GM18502 (cell line): Measurements from ENCODE around the gene ODC1.

Source experiments
- ATAC-seq: cut with Tn5 transposase; IDR thresholded peaks from one replicate; pipeline ENCODE4 v1.9.1; 2021; ENCODE audit warnings: mild to moderate bottlenecking; ENCODE audit not compliant: unreplicated experiment, poor library complexity

Gene ODC1

GRCh38 chr2:10406016-10406415 lies 42.1 kb downstream of the ODC1 start:
- no peak for ATAC-seq

- no peak for ATAC-seq
Observed at GRCh38 chr2:10405448-10405847, 42.7 kb downstream of the ODC1 start.

- ATAC-seq, result no peak
Observed at GRCh38 chr2:10404324-10405143, 43.6 kb downstream of the ODC1 start.

GRCh38 chr2:10402653-10403215 lies 45.4 kb downstream of the ODC1 start:
- ATAC-seq, result no peak

GRCh38 chr2:10402062-10402585 lies 46.0 kb downstream of the ODC1 start:
- ATAC-seq, result no peak

GRCh38 chr2:10400978-10401951 lies 46.9 kb downstream of the ODC1 start:
- ATAC-seq, result no peak

GRCh38 chr2:10400568-10400977 lies 47.6 kb downstream of the ODC1 start:
- ATAC-seq, result no peak

- ATAC-seq, result no peak
Observed at GRCh38 chr2:10400002-10400401, 48.1 kb downstream of the ODC1 start.

- ATAC-seq, result no peak
Observed at GRCh38 chr2:10399358-10399757, 48.8 kb downstream of the ODC1 start.

GRCh38 chr2:10398496-10398895 lies 49.6 kb downstream of the ODC1 start:
- no peak for ATAC-seq

- no peak for ATAC-seq
Observed at GRCh38 chr2:10397878-10398277, 50.2 kb downstream of the ODC1 start.

GRCh38 chr2:10397297-10397875 lies 50.7 kb downstream of the ODC1 start:
- no peak for ATAC-seq

- no peak for ATAC-seq
Observed at GRCh38 chr2:10396464-10396863, 51.7 kb downstream of the ODC1 start.

GRCh38 chr2:10395893-10396292 lies 52.2 kb downstream of the ODC1 start:
- no peak for ATAC-seq

- no peak for ATAC-seq
Observed at GRCh38 chr2:10393640-10393982, 54.5 kb downstream of the ODC1 start.

- ATAC-seq, result no peak
Observed at GRCh38 chr2:10392951-10393639, 55.0 kb downstream of the ODC1 start.

- no peak for ATAC-seq
Observed at GRCh38 chr2:10392548-10392947, 55.6 kb downstream of the ODC1 start.

- no peak for ATAC-seq
Observed at GRCh38 chr2:10392100-10392499, 56.0 kb downstream of the ODC1 start.

GRCh38 chr2:10390369-10390801 lies 57.7 kb downstream of the ODC1 start:
- ATAC-seq, result no peak
